Ishikawa (cell line): ENCODE results near the gene MSMP.

ENCODE experiments used
- CEBPB ChIP-seq: IDR thresholded peaks from 2 replicates; pipeline ENCODE4 v1.6.1; 2012
- CREB1 ChIP-seq: IDR thresholded peaks from 2 replicates; pipeline ENCODE4 v1.6.1; 2012; ENCODE audit warnings: low read depth
- EGR1 ChIP-seq: IDR thresholded peaks from 2 replicates; pipeline ENCODE4 v1.6.1; 2012
- EP300 ChIP-seq: IDR thresholded peaks from 2 replicates; pipeline ENCODE4 v1.6.1; 2012; ENCODE audit warnings: borderline replicate concordance
- FOXM1 ChIP-seq: IDR thresholded peaks from 2 replicates; pipeline ENCODE4 v1.6.1; 2012; ENCODE audit warnings: low read depth, borderline replicate concordance
- MAX ChIP-seq: IDR thresholded peaks from 2 replicates; pipeline ENCODE4 v1.6.1; 2012
- NFIC ChIP-seq: IDR thresholded peaks from 2 replicates; pipeline ENCODE4 v1.6.1; 2012
- RAD21 ChIP-seq: IDR thresholded peaks from 2 replicates; pipeline ENCODE4 v1.6.1; 2012; ENCODE audit warnings: low read depth
- TAF1 ChIP-seq: IDR thresholded peaks from 2 replicates; pipeline ENCODE4 v1.6.1; 2012; ENCODE audit warnings: low read depth, mild to moderate bottlenecking
- TCF12 ChIP-seq: IDR thresholded peaks from 2 replicates; pipeline ENCODE4 v1.6.1; 2012; ENCODE audit warnings: low read depth
- TEAD4 ChIP-seq: IDR thresholded peaks from 2 replicates; pipeline ENCODE4 v1.6.1; 2012
- USF1 ChIP-seq: IDR thresholded peaks from 2 replicates; pipeline ENCODE4 v1.6.1; 2012
- YY1 ChIP-seq: IDR thresholded peaks from 2 replicates; pipeline ENCODE4 v1.6.1; 2012; ENCODE audit warnings: low read depth
- ZBTB7A ChIP-seq: IDR thresholded peaks from 2 replicates; pipeline ENCODE4 v1.6.1; 2012; ENCODE audit warnings: low read depth
- TF ChIP-seq, protein P1 (sequence below): IDR thresholded peaks from 2 replicates; pipeline ENCODE4 v1.6.1; 2012; ENCODE audit warnings: low read depth, mild to moderate bottlenecking

MSMP gene

DNA sequence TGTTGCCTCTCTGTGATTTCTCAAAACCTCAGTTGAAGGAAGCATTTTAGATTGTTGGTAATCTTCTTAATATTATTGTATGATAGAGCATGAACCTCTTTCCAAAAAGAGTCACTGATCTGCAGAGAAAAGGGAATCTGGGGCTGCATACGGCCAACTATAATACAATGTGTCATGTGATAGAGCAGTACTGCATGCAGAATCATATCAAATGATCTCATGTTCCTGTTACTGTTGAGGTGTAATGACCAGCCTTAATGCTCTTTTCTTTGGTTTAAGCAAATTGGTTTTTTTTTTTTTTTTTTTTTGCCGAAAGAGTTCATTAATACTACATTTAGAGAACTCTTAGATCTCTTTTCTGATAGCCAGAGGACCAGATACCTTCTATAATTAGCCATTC, 12.9 kb upstream of the MSMP start:
- no peak for TF ChIP-seq EP300
- TF ChIP-seq NFIC, result no peak
- no peak for TF ChIP-seq USF1
- TF ChIP-seq, protein P1, sequence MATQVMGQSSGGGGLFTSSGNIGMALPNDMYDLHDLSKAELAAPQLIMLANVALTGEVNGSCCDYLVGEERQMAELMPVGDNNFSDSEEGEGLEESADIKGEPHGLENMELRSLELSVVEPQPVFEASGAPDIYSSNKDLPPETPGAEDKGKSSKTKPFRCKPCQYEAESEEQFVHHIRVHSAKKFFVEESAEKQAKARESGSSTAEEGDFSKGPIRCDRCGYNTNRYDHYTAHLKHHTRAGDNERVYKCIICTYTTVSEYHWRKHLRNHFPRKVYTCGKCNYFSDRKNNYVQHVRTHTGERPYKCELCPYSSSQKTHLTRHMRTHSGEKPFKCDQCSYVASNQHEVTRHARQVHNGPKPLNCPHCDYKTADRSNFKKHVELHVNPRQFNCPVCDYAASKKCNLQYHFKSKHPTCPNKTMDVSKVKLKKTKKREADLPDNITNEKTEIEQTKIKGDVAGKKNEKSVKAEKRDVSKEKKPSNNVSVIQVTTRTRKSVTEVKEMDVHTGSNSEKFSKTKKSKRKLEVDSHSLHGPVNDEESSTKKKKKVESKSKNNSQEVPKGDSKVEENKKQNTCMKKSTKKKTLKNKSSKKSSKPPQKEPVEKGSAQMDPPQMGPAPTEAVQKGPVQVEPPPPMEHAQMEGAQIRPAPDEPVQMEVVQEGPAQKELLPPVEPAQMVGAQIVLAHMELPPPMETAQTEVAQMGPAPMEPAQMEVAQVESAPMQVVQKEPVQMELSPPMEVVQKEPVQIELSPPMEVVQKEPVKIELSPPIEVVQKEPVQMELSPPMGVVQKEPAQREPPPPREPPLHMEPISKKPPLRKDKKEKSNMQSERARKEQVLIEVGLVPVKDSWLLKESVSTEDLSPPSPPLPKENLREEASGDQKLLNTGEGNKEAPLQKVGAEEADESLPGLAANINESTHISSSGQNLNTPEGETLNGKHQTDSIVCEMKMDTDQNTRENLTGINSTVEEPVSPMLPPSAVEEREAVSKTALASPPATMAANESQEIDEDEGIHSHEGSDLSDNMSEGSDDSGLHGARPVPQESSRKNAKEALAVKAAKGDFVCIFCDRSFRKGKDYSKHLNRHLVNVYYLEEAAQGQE, result no peak
- no peak for TF ChIP-seq TEAD4
- no peak for TF ChIP-seq YY1
- no peak for TF ChIP-seq EGR1
- no peak for TF ChIP-seq TAF1
- TF ChIP-seq FOXM1, result no peak
- no peak for TF ChIP-seq RAD21
- TF ChIP-seq ZBTB7A, result no peak
- TF ChIP-seq TCF12, result no peak
- TF ChIP-seq MAX, result no peak
- TF ChIP-seq CEBPB, result no peak
- no peak for TF ChIP-seq CREB1

GRCh38 chr9:35763803-35764202, 9.7 kb upstream of the MSMP start:
- TF ChIP-seq CEBPB, result no peak
- no peak for TF ChIP-seq RAD21

GRCh38 chr9:35763181-35763580, 9.1 kb upstream of the MSMP start:
- no peak for TF ChIP-seq NFIC
- TF ChIP-seq TAF1, result no peak
- TF ChIP-seq RAD21, result no peak
- TF ChIP-seq, protein P1, result no peak
- TF ChIP-seq CEBPB, result no peak
- no peak for TF ChIP-seq ZBTB7A
- TF ChIP-seq FOXM1, result no peak
- no peak for TF ChIP-seq MAX
- no peak for TF ChIP-seq TCF12
- no peak for TF ChIP-seq USF1
- no peak for TF ChIP-seq EGR1
- no peak for TF ChIP-seq TEAD4
- TF ChIP-seq YY1, result no peak
- no peak for TF ChIP-seq EP300
- no peak for TF ChIP-seq CREB1

DNA sequence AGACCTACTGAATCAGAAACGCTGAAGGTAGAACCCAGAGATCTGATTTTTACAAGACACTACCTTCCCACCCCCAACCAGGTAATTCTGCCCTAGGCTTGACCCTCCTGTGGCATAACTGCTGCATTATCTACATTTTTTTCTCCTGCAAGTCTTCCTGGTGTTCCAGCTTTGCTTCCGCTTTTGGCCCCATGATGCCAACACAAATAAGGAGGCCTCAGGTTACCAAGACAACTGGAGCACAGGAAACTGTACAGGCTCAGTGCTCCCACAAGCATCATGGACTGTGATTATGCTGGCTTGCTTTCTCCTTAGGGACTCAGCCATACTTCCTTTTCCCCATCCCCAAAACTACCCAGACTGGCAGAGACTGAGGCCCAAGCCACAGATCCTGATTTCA, 6.6 kb upstream of the MSMP start:
- no peak for TF ChIP-seq ZBTB7A
- TF ChIP-seq USF1, result no peak
- TF ChIP-seq YY1, result no peak
- TF ChIP-seq TCF12, result no peak
- no peak for TF ChIP-seq EP300
- TF ChIP-seq TEAD4, result no peak
- no peak for TF ChIP-seq EGR1
- no peak for TF ChIP-seq NFIC
- TF ChIP-seq RAD21, result no peak
- TF ChIP-seq MAX, result no peak
- TF ChIP-seq CREB1, result no peak
- TF ChIP-seq, protein P1, result no peak
- TF ChIP-seq FOXM1, result no peak
- no peak for TF ChIP-seq CEBPB
